Stimulated activated CD8-positive, alpha-beta memory T cell treated with anti-CD3 and anti-CD28 coated beads, Interleukin-4, amount 100 ng/mL, for 1 hour (primary cell): ENCODE measurements around the gene CBLB.

Experiments
- DNase-seq, 2 donors: peaks; one replicate each; pipeline ENCODE4 v3.0.0-alpha.2; 2020; ENCODE audit warnings: low read depth in 2 of 2, low spot score in 1 of 2

Gene CBLB

GRCh38 chr3:105847452-105847851, 21.4 kb downstream of the CBLB start:
- DNase-seq, result no peak

DNA sequence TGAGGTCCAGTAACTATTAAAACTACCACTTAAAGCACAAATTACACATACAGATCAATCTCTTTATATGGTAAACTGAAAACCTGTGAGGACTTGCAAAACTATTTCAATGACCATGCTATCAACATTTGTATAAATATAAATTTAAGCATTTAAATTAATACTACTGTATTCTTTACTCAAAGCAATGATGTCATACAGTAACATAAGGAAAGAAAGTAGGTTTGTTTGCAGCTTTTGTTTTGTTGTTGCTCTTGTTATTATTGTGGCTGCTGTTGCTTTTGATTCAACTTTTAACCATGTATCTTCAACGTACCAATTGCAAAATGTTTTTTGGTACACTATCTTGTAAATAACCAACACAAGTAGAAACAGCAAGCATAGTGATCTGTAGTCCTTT, 22.0 kb downstream of the CBLB start:
- no peak for DNase-seq

- DNase-seq, result no peak
These were observed 23.3 kb downstream of the CBLB start for GRCh38 chr3:105845488-105845887.

- DNase-seq, result no peak
These were observed 24.1 kb downstream of the CBLB start for GRCh38 chr3:105844704-105845103.

GRCh38 chr3:105843994-105844393, 24.8 kb downstream of the CBLB start:
- no peak for DNase-seq

- DNase-seq, result no peak
These were observed 25.9 kb downstream of the CBLB start for GRCh38 chr3:105842943-105843342.

GRCh38 chr3:105842449-105842848, 26.4 kb downstream of the CBLB start:
- no peak for DNase-seq

- no peak for DNase-seq
These were observed 30.9 kb downstream of the CBLB start for GRCh38 chr3:105837947-105838346.

- no peak for DNase-seq
These were observed 31.6 kb downstream of the CBLB start for GRCh38 chr3:105837143-105837740.

GRCh38 chr3:105836533-105836932, 32.3 kb downstream of the CBLB start:
- DNase-seq, result no peak

GRCh38 chr3:105835606-105836005, 33.2 kb downstream of the CBLB start:
- DNase-seq, result no peak

GRCh38 chr3:105834768-105835167, 34.0 kb downstream of the CBLB start:
- no peak for DNase-seq

DNA sequence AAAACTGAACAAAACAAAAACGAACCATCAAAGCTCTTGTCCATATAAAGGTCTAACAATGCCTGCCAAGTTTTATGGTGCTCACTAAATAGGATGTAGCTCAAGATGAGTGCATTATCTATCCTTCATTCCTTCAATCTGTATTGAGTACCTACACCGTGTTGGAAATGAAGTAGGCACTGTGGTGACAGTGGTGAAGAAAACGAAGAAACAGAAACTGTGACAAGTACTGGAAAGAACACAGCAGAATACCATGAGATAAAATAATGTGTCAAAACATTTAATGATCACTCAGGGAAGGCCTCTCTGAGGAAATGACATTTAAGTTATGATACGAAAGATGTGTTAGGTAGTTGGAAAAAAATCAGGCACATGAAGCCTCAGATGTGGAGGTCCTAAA, 36.2 kb downstream of the CBLB start:
- no peak for DNase-seq

- no peak for DNase-seq
These were observed 38.0 kb downstream of the CBLB start for GRCh38 chr3:105830836-105831235.

GRCh38 chr3:105829871-105830622, 38.8 kb downstream of the CBLB start:
- DNase-seq, result no peak

GRCh38 chr3:105829229-105829628, 39.6 kb downstream of the CBLB start:
- DNase-seq, result no peak

GRCh38 chr3:105828703-105829102, 40.1 kb downstream of the CBLB start:
- DNase-seq, result no peak

DNA sequence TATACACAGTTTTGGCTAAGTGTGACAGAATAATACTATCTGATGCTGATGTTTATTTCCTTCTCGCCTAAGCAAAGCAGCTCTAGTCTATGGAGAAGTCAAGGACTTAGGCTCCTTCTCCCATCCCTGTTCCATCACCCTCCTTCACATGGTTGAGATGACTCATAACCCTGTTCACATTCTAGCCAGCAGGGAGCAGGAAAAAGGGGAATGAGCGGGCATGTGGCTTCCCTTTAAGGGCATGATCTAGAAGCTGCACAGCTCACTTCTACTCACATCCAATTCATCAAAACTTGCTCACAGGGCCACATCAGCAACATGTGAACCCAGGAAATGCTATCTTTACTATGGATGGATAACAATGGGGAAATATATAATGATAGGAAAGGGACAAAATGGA, 40.9 kb downstream of the CBLB start:
- no peak for DNase-seq

- no peak for DNase-seq
These were observed 41.8 kb downstream of the CBLB start for GRCh38 chr3:105826778-105827634.

- no peak for DNase-seq
These were observed 44.7 kb downstream of the CBLB start for GRCh38 chr3:105824129-105824528.

DNA sequence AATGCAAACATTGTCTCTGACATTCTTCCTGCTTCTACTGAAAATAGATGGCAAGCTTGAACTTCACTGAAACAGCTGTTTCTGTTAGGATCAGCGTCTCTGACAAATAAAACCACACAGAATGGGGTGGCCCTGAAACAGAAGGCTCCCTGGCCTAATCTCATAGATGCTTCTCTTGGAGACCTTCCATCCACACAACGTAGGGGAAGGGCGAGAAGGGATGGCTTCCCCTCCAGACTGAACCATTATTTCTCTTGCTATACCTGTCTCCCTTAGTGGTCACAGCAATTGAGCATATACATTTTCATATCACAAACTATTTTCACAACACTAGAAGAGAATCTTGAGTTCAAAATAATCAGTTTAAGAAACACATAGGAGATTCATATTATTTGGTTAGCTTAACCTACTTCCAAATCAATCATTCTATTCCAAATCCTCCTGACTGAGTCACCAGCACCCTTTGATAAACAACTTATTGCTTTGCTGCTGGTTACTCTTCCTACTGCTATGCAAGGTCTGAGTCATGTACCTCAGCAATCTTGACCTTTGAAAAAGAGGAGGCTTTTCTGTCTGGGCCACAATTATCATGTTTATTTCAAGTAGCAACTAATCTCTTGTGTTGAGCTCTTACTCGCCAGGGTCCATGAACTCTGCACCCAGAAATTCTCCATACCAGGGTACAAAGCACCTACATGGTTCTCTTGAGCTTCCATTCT, 45.5 kb downstream of the CBLB start:
- DNase-seq, result no peak
